ENCODE data around the gene CMC2.

Gene CMC2

DNA sequence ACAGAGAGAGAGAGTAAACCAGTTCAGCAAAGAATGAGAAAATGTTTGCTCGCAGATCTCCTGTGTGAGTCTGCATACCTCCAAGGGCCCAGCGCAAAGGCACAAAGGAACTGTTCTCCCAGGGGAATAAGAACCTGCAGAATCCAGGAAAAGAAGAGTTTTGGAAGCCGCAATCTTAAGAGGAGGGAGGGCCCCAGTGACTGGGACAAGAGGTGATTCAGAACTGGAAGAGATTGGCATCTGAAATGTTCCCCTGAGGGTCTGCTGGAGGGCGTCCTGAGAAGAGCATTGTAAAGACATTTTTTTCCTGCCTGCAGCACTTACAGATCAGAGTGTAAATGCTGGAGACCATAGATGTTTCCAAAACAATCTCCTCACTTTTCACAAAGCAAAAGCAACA, 35.0 kb upstream of the CMC2 start:
- H3K79me2 ChIP-seq (ENCODE audit: control insufficient read depth, low read length): peaks cover 33% of the 10 kb centered on the region
- H3K9me2 ChIP-seq (replicated peaks; ENCODE audit: control insufficient read depth, low read length): no peaks in the 10 kb centered on the region
- H3K36me3 ChIP-seq (ENCODE audit: control insufficient read depth, low read length): peaks cover 41% of the 10 kb centered on the region
- peaks cover 7% of the 10 kb centered on the region for H3K4me1 ChIP-seq (ENCODE audit: control insufficient read depth, low read length)
- 0 out of 2 replicates have a peak, but pooled peaks cover 3% of the 10 kb centered on the region for H4K20me1 ChIP-seq (ENCODE audit: control insufficient read depth, insufficient read depth, low read depth, low read length)
- no peaks in the 10 kb centered on the region for H3K9me3 ChIP-seq (ENCODE audit: control insufficient read depth, insufficient read depth, low read length)
- no peaks in the 10 kb centered on the region for H3F3A ChIP-seq (ENCODE audit: control insufficient read depth, insufficient read depth)
- H3K27me3 ChIP-seq (ENCODE audit: control insufficient read depth, low read length): no peaks in the 10 kb centered on the region
- H3K4me3 ChIP-seq (ENCODE audit: low read length): no peak overlapping the region
- no peak overlapping the region for H3K4me2 ChIP-seq (ENCODE audit: low read length)
- TF ChIP-seq EZH2phosphoT487 (IDR thresholded peaks at IDR 0.05; ENCODE audit: borderline replicate concordance, low read length): no peak
- TF ChIP-seq, protein P1, sequence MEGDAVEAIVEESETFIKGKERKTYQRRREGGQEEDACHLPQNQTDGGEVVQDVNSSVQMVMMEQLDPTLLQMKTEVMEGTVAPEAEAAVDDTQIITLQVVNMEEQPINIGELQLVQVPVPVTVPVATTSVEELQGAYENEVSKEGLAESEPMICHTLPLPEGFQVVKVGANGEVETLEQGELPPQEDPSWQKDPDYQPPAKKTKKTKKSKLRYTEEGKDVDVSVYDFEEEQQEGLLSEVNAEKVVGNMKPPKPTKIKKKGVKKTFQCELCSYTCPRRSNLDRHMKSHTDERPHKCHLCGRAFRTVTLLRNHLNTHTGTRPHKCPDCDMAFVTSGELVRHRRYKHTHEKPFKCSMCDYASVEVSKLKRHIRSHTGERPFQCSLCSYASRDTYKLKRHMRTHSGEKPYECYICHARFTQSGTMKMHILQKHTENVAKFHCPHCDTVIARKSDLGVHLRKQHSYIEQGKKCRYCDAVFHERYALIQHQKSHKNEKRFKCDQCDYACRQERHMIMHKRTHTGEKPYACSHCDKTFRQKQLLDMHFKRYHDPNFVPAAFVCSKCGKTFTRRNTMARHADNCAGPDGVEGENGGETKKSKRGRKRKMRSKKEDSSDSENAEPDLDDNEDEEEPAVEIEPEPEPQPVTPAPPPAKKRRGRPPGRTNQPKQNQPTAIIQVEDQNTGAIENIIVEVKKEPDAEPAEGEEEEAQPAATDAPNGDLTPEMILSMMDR (IDR thresholded peaks at IDR 0.05; ENCODE audit: low read depth, low read length, poor library complexity, severe bottlenecking): no peak
- no peak overlapping the region for H3K27ac ChIP-seq (ENCODE audit: low read depth, low read length)

- H3K79me2 ChIP-seq (ENCODE audit: control insufficient read depth, low read length): peaks cover 38% of the 10 kb centered on the region
- no peaks in the 10 kb centered on the region for H3K27me3 ChIP-seq (ENCODE audit: control insufficient read depth, low read length)
- peaks cover 10% of the 10 kb centered on the region for H3K4me1 ChIP-seq (ENCODE audit: control insufficient read depth, low read length)
- H4K20me1 ChIP-seq (ENCODE audit: control insufficient read depth, insufficient read depth, low read depth, low read length): 0 out of 2 replicates have a peak, but pooled peaks cover 3% of the 10 kb centered on the region
- no peak overlapping the region for H3K4me2 ChIP-seq (ENCODE audit: low read length)
- H3K9me2 ChIP-seq (replicated peaks; ENCODE audit: control insufficient read depth, low read length): no peaks in the 10 kb centered on the region
- H3K4me3 ChIP-seq (ENCODE audit: low read length): no peak overlapping the region
- TF ChIP-seq EZH2phosphoT487 (IDR thresholded peaks at IDR 0.05; ENCODE audit: borderline replicate concordance, low read length): no peak
- TF ChIP-seq, protein P1 (IDR thresholded peaks at IDR 0.05; ENCODE audit: low read depth, low read length, poor library complexity, severe bottlenecking): no peak
- H3F3A ChIP-seq (ENCODE audit: control insufficient read depth, insufficient read depth): no peaks in the 10 kb centered on the region
- H3K27ac ChIP-seq (ENCODE audit: low read depth, low read length): no peak overlapping the region
- peaks cover 41% of the 10 kb centered on the region for H3K36me3 ChIP-seq (ENCODE audit: control insufficient read depth, low read length)
- no peaks in the 10 kb centered on the region for H3K9me3 ChIP-seq (ENCODE audit: control insufficient read depth, insufficient read depth, low read length)
Observed at GRCh38 chr16:81040842-81041241, 34.2 kb upstream of the CMC2 start.

- no peaks in the 10 kb centered on the region for H3K27me3 ChIP-seq (ENCODE audit: control insufficient read depth, low read length)
- H3F3A ChIP-seq (ENCODE audit: control insufficient read depth, insufficient read depth): no peaks in the 10 kb centered on the region
- H3K79me2 ChIP-seq (ENCODE audit: control insufficient read depth, low read length): peaks cover 38% of the 10 kb centered on the region
- no peaks in the 10 kb centered on the region for H3K9me3 ChIP-seq (ENCODE audit: control insufficient read depth, insufficient read depth, low read length)
- H4K20me1 ChIP-seq (ENCODE audit: control insufficient read depth, insufficient read depth, low read depth, low read length): 0 out of 2 replicates have a peak, but pooled peaks cover 3% of the 10 kb centered on the region
- H3K27ac ChIP-seq (ENCODE audit: low read depth, low read length): no peak overlapping the region
- no peak overlapping the region for H3K4me3 ChIP-seq (ENCODE audit: low read length)
- peaks cover 41% of the 10 kb centered on the region for H3K36me3 ChIP-seq (ENCODE audit: control insufficient read depth, low read length)
- peaks cover 13% of the 10 kb centered on the region for H3K4me1 ChIP-seq (ENCODE audit: control insufficient read depth, low read length)
- no peak overlapping the region for H3K4me2 ChIP-seq (ENCODE audit: low read length)
- no peaks in the 10 kb centered on the region for H3K9me2 ChIP-seq (replicated peaks; ENCODE audit: control insufficient read depth, low read length)
- TF ChIP-seq EZH2phosphoT487 (IDR thresholded peaks at IDR 0.05; ENCODE audit: borderline replicate concordance, low read length): no peak
- TF ChIP-seq, protein P1 (IDR thresholded peaks at IDR 0.05; ENCODE audit: low read depth, low read length, poor library complexity, severe bottlenecking): no peak
Observed at GRCh38 chr16:81040131-81040530, 33.4 kb upstream of the CMC2 start.
